ENCODE measurements around the gene IMMP2L. TPM values are rescaled to one million over a fixed set of nuclear protein-coding genes. Genes with fewer than 3 reads are reported as not detected.
A peak's percentile ranks its signal among the peaks of the same experiment; 100 is the strongest.
"Not testable (repeated sequence)": the region's sequence is repeated elsewhere in the genome, so short reads cannot be mapped to it uniquely, and the experiment has no call there.

The IMMP2L gene
- total RNA-seq, 1 donor from 2014 or later = 17.1 TPM

GRCh38 chr7:111513566-111513965, 48.7 kb downstream of the IMMP2L start:
- DNase-seq (no peak), ATAC-seq (no peak)
- intact Hi-C loops (cut with micrococcal nuclease) = no loop called here

- intact Hi-C loops (cut with micrococcal nuclease) = no loop called here
- ATAC-seq (no peak), DNase-seq (no peak)
These were observed 50.4 kb downstream of the IMMP2L start for GRCh38 chr7:111511845-111512244.

DNA sequence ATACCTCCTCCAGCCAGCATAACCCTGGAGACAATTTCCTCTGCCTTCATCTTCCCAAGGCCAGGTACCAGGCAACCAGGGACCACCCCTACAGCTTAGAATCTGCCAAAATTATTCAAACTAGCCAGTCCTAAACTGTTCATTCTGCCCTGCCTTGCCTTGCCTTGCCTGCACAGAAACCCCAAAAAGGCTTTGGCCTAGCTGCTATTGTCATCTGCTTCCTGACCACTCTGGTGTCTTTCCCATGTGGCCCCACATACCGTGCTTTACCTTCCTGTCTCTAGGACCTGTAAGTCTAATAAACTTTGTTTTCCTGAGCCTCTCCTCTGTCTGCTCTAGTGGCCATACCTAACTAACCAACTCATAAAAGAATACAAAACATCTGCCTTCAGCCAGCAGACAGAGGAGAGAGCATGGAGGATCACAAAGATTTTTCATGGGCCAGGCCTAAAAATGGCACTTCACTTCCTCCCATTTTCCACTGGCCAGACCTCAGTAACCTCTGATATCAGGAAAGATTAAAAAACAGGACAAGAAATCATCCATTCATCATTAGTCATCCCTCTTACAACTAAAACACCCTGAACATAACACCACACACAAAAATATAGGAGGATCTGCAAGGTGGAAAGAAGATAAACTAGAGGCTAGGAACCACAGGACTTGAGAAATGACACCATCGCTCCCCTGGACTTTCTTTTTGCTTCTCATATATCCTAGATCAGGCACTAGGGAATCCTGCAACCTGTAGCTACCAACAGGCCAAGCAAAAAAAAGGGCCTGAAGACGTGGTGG, 51.5 kb downstream of the IMMP2L start:
- DNase-seq (no peak), ATAC-seq (no peak)
- intact Hi-C loops (cut with micrococcal nuclease) = no loop called here

GRCh38 chr7:111510062-111510461, 52.2 kb downstream of the IMMP2L start:
- intact Hi-C loops (cut with micrococcal nuclease) = no loop called here
- ATAC-seq (no peak), DNase-seq (no peak)

GRCh38 chr7:111509288-111509687, 53.0 kb downstream of the IMMP2L start:
- intact Hi-C loops (cut with micrococcal nuclease) = no loop called here
- DNase-seq (no peak), ATAC-seq (no peak)

DNA sequence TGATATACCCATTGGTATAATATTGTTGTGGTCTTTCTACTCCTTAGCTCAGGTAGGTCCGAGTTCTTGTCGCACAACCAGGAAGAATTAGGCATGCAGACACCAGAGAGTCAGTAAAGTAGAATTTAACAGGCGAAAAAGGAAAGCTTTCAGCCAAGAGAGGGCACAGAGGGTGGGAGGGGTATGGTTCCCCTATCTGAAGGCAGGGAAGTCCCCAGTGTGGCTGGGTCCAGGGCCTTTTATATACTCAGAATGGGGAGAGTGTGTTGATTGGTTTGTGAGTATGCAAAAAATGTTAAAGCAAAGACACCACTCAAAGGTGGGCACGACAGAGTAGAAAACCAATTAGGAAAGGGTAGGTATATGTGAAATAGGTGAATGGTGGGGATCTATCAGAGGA, 53.9 kb downstream of the IMMP2L start:
- ATAC-seq (no peak), DNase-seq (no peak)
- intact Hi-C loops (cut with micrococcal nuclease) = no loop called here

- intact Hi-C loops (cut with micrococcal nuclease); DNase-seq; ATAC-seq: not testable (repeated sequence)
These were observed 56.9 kb downstream of the IMMP2L start for GRCh38 chr7:111505422-111505821.

DNA sequence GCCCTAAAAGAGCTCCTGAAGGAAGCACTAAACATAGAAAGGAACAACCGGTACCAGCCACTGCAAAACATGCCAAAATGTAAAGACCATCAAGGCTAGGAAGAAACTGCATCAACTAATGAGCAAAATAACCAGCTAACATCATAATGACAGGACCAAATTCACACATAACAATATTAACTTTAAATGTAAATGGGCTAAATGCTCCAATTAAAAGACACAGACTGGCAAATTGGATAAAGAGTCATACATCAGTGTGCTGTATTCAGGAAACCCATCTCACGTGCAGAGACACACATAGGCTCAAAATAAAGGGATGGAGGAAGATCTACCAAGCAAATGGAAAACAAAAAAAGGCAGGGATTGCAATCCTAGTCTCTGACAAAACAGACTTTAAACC, 60.5 kb downstream of the IMMP2L start:
- ATAC-seq; DNase-seq; intact Hi-C loops (cut with micrococcal nuclease): not testable (repeated sequence)

GRCh38 chr7:111499027-111499426, 63.3 kb downstream of the IMMP2L start:
- DNase-seq (no peak), ATAC-seq (no peak)
- intact Hi-C loops (cut with micrococcal nuclease) = no loop called here

GRCh38 chr7:111498391-111499007, 63.8 kb downstream of the IMMP2L start:
- intact Hi-C loops (cut with micrococcal nuclease) = no loop called here
- DNase-seq (no peak), ATAC-seq (no peak)

DNA sequence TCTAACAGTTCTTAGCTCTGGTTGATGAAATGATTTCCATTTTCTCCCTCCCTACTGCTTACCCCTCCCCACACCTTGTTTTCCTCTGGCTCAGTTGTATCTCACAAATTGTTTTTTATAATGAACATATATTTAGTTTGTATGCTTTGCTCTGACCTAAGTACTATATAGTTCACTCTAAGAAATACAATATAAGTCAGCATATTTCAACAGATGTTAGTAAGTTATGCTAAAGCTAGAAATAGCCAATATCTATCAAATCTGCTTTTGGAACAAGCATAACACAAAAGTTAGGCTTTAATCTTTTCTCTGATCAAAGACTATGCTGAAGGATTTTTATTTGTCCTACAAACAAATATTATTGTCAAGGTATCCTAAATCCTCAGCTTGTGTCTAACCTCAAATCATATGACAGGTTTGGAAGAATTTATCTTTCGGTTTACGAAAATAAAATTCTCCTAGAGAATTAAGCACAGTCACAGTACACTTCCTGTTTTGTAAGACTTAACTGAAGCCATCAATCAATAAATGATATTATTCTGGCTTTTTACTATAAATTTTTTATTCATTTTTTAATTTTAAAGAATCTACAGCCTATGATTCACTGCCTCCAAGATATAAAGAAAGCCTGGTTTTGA, 67.0 kb downstream of the IMMP2L start:
- ATAC-seq = no peak
- DNase-seq = no peak
- intact Hi-C loops (cut with micrococcal nuclease) = no loop called here

DNA sequence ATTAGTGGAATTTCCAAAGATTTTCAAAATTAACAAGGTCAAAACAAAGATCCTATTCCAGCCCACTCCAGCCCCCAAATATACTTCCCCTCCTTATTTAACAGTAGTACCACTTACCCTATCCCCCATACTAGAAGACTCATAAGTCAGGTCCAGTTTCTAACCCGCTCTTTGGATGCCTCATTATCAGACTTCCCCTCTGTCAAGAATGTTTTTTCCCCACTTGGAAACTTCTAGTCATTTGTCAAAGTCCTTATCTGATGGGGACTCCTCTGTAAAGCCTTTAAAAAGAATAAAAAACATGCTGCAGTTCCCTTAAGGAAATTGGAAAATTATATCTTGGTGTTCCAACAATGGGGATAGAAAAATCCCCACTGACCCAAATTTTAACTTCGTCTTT, 70.1 kb downstream of the IMMP2L start:
- intact Hi-C loops (cut with micrococcal nuclease) = no loop called here
- no peak for DNase-seq

GRCh38 chr7:111486472-111487142, 75.7 kb downstream of the IMMP2L start:
- ATAC-seq (peak; percentile 41), DNase-seq (no peak)
- intact Hi-C loops (cut with micrococcal nuclease) = loop anchor here (5.0 kb wide), 1 partner anchor 389 kb away; no protein-coding TSS in a partner anchor

More for the DNA sequence above, 70.1 kb downstream of the IMMP2L start:
- ATAC-seq = no peak

- no peak for DNase-seq
- ATAC-seq = no peak
- intact Hi-C loops (cut with micrococcal nuclease) = loop anchor here (5.0 kb wide), 1 partner anchor 389 kb away; no protein-coding TSS in a partner anchor
These were observed 76.5 kb downstream of the IMMP2L start for GRCh38 chr7:111485701-111486380.

DNA sequence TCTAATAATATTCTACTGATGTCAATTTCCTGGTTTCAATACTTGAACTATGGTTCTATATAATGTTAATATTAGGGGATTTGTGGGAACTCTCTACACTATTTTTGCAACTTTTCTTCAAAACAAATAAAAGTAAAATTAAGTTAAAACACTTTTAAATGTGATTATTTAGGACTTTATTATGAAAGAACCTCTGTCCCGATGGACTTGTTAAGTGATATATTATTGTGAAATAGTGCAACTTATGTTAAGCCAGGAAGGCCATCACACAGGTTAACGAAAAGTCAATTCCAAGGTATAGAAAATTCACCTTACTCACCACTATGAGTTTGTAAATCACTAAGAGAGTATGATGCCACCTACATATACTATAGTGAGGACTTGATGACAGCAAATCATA, 79.2 kb downstream of the IMMP2L start:
- intact Hi-C loops (cut with micrococcal nuclease) = no loop called here
- no peak for DNase-seq
- ATAC-seq = no peak

DNA sequence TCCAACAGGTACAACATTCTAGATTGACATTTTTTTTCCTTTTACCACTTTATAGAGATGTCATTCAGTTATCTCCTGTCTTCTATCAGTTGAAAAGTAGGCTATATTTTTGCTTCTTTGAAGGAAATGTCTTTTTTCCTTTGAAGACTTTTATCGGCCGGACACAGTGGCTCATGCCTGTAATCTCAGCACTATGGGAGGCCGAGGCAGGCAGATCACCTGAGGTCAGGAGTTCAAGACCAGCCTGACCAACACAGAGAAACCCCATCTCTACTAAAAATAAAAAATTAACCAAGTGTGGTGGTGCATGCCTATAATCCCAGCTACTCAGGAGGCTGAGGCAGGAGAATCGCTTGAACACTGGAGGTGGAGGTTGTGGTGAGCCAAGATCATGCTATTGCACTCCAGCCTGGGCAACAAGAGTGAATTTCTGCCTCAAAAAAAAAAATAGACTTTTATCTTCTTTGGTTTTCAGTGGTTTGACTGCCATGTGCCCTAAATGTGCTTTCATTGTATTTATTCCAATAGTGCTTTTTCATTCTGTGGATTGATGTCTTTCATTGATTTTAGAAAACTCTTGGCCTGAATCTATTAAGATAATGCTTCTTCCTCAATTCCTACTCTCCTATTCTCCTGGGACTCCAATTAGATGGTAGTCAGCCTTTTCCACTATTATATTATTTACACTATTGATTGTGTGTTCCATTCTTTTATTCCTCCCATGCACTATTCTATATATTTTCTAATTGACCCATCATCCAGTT, 84.6 kb downstream of the IMMP2L start:
- intact Hi-C loops (cut with micrococcal nuclease) = no loop called here
- DNase-seq = no peak
- no peak for ATAC-seq

DNA sequence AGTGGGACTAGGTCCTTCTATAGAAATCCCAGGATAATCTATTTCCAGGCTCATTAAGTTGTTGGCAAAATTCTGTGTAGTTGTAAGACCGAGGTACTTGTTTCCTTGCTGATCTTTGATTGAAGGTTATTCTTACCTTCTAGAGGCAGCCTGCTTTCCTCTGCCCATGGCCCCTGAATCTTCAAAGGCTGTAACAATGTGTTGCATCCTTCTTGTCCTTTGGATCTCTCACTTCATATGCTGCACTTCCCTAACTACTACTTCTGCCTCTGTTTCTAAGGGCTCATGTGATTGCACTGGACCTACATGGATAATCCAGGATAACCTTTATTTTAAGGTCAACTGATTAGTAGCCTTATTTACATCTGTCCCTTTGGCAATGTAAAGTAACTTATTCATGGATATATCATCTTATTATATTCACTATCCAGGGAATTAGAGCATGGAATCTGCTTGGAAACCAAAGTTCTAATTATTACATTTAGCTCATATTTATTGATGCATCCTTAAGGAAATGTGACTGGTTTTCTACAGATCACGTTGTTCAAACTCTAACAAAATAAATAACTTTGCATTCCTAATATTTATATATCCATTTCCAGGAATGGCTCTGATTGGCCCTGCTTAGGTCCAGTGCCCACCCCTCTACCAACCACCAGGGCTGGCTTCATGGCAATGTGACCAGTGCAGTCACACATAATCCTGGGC, 85.6 kb downstream of the IMMP2L start:
- DNase-seq (no peak), ATAC-seq (no peak)
- intact Hi-C loops (cut with micrococcal nuclease) = no loop called here

- ATAC-seq (no peak), DNase-seq (no peak)
- intact Hi-C loops (cut with micrococcal nuclease) = no loop called here
These were observed 86.3 kb downstream of the IMMP2L start for GRCh38 chr7:111475959-111476358.

Measured in left ventricle myocardium superior (tissue), 1 donor.